ENCODE results near the gene ZNF106.

GRCh38 chr15:42375252-42375651 is 115.7 kb downstream of the ZNF106 start:
- TF ChIP-seq CTCF (IDR thresholded peaks at IDR 0.05; ENCODE audit: insufficient read depth, low read length, poor library complexity, severe bottlenecking) (no peak), EZH2phosphoT487 (conservative IDR thresholded peaks at IDR 0.05; ENCODE audit: low read length) (no peak)

All from SU-DHL-6 (cell line).